H7 (cell line): ENCODE results near the gene ZNF860. TPM values are rescaled to one million over a fixed set of nuclear protein-coding genes. Genes with fewer than 3 reads are reported as not detected.
A peak's percentile ranks its signal among the peaks of the same experiment; 100 is the strongest.
"Not testable (repeated sequence)": the region's sequence is repeated elsewhere in the genome, so short reads cannot be mapped to it uniquely, and the experiment has no call there.

Source experiments
- DNase-seq: peaks from one replicate; pipeline ENCODE4 v3.0.0; 2012
- H3K27me3 ChIP-seq: 2 replicates; pipeline ENCODE4 v1.6.0; 2011; ENCODE audit warnings: mild to moderate bottlenecking, low read length; ENCODE audit not compliant: control insufficient read depth, insufficient read depth
- H3K36me3 ChIP-seq: replicated peaks from 2 replicates; pipeline ENCODE4 v1.5.1; 2011; ENCODE audit warnings: low read length; ENCODE audit not compliant: control insufficient read depth, insufficient read depth
- H3K4me3 ChIP-seq: 2 replicates; pipeline ENCODE4 v1.5.1; 2011; ENCODE audit warnings: low read depth, mild to moderate bottlenecking, control low read depth, low read length, moderate library complexity; ENCODE audit not compliant: insufficient read depth
- total RNA-seq: library from RNA; depleted of rRNA; stranded (reverse); fragments of >200 nt; shearing (Covaris generic); gene quantifications from 2 replicates; pipeline ENCODE4 v1.2.3, GENCODE V29; 2014

Gene ZNF860
- total RNA-seq, 1 experiment from 2014 or later = 1.5 TPM

DNA sequence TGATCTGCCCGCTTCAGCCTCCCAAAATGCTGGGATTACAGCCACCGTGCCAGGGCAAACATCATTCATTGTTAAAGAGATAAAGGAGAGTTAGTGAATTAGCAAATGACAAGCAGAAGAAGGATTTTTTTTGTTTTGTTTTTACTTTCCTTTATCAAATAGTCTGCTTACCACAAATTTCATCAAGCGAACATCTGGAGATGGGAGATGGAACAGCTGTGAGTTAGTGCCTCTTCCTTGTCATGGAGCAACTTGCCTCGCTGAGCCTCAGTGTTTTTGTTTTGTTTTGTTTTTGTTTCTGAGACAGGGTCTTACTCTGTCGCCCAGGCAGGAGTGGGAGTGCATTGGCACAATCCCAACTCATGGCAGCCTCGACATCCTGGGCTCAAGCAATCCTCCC, 15.9 kb downstream of the ZNF860 start:
- Histone ChIP-seq H3K36me3 (no peaks in the 10 kb centered on the region), H3K27me3 (no peaks in the 10 kb centered on the region), H3K4me3 (no peak overlapping the region)
- DNase-seq = no peak

DNA sequence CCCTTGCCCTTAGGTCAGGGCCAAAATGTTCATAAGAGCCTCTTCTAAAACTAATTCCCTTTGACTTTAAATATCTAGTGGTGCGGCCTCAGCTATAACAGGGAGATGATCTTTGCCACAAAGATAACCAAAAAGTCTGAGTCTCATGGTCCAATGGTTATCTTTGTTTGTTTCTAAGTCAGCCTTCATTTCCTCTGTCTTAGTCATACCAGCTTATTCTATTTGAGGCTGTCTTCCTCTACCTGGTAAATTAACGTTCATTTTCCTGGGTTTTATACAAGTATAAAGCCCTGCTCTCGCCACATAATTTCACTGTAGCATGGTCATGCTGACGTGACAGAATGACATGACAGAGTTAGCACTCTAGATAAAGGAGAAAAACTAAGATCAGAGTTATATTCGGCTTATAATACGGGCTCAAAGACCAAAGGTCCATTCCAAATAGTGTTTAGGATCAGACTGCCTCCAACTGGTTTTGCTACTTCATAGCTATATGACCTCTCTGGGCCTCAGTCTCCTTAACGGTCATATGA, 18.4 kb downstream of the ZNF860 start:
- DNase-seq = no peak
- H3K4me3 ChIP-seq = no peak overlapping the region
- no peaks in the 10 kb centered on the region for H3K27me3 ChIP-seq
- no peaks in the 10 kb centered on the region for H3K36me3 ChIP-seq

DNA sequence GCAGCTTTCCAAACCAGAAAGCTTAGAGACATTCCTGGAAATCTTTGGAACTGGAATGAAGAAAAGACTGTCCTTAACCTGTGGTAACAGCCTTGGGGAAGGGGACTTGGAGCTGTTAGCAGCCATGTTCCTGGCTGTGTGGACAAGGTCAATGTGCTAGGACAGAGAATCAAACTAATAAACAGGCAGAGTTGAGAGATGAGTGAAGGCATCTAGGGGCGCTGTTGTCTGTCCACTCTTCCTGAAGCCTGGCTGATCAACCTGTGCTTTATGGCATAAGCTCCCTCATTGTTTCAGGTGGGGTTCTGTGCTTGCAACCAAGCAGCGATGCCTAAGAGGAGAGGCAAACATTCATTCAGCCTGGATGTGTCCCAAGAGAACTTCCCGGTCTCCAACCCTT, 19.3 kb downstream of the ZNF860 start:
- no peaks in the 10 kb centered on the region for H3K36me3 ChIP-seq
- no peak for DNase-seq
- no peaks in the 10 kb centered on the region for H3K27me3 ChIP-seq
- H3K4me3 ChIP-seq = no peak overlapping the region

DNA sequence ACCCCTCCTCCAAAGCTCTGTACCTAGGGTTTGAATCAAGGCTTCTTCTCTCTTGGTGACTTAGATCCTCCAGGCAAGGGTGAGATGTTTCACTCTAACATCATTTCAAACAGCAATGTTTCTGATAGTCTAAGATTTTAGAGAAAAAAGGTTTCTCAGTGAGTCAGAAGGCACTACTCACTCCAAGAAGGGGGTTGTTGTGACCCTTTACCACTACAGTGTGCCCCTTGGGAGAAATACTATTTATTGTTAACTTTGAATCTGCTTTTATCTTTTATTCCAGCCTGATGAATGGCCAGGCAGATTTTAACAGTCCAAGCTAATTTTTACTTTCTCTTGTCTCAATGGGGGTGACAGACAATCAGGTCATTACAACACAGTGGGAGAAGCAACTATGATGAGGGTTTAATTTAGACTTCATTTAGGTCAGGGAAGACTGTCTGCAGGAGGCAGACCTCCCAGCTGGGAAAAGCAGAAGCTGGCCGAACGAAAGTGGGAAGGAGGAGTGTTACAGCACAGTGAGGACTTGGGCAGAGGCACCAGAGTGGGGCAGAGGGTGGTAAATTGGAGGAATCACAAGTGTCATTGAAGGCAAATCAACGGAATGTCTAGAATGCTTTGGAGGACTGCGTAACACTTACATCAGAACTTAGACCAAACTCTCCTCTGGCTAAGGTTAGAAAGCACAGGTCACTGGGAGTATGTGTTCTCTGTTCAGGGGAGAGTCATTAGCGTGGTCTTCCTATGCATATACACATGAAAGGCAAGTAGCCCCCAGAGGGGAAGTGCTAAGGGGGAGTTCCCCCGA, 21.2 kb downstream of the ZNF860 start:
- Histone ChIP-seq H3K36me3 (no peaks in the 10 kb centered on the region), H3K27me3 (no peaks in the 10 kb centered on the region), H3K4me3 (no peak overlapping the region)
- no peak for DNase-seq

DNA sequence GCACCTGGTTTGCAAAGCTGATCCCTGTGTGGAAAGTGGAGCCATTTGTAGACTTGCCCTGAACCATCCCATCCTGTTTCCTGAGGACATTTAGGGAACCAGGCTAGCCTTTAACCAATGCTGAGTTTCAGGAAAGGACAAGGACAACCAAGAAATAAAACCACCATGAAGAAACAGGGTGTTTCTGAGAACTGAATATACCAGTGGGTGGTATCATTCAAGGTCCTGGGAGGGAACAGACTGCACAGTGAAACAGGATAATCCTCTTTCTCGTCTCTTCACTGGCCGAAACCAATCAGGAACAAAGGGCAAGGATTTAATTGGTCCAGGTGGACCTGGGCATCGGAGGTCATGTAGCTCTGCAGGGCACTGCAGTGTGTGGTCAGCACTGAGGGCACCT, 21.8 kb downstream of the ZNF860 start:
- Histone ChIP-seq H3K27me3 (no peaks in the 10 kb centered on the region), H3K4me3 (no peak overlapping the region), H3K36me3 (no peaks in the 10 kb centered on the region)
- no peak for DNase-seq

DNA sequence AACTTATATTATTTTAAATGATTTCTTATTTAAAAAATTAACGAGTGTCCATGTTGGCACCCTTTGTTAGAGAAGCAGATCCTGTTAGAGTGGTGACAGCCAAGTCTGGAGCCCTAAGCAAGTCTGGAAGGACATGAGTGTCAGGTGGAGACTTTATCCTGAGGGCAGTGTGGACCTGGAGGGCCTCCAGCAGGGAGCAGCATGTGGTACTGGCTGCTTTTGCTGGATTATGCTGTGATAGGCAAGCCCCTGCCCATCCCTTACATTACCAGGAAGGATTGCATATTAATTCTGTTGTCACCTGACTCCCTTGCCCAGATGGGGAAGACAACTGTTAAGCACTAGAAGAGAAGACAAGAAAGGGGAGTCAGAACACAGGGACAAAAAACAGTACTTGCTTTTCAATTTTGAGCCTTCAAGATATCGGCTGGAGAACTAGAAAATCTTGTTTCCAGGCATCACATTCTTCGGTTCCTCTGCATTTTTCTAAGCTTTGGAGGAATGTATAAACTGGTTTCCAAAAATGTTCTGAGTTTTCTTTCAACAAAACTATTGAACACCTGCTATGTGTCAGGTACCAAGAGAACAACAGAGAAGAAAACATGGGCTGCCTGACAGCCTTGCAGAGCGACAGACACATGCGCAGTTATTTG, 22.7 kb downstream of the ZNF860 start:
- H3K36me3 ChIP-seq = no peaks in the 10 kb centered on the region
- no peak overlapping the region for H3K4me3 ChIP-seq
- no peak for DNase-seq
- no peaks in the 10 kb centered on the region for H3K27me3 ChIP-seq

DNA sequence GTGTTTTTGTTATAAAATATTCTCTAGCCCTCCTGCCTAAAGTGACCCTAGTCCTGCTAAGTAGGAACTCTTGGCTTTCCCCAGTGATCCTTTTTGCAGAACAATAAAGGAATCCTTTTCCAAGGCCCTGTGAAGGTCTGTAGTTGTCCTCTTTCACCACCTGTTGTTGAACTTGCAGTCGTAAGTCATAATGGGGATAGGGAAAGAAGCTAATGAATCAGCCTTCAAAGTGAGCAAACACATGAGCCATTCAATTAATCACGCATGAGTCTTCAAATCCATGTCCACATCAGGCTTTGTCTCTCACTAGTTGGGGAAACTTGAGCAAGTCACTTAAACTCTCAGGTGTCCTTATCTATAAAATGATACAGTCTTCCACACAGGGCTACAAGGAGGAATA, 27.6 kb downstream of the ZNF860 start:
- no peak for DNase-seq
- H3K27me3 ChIP-seq = no peaks in the 10 kb centered on the region
- H3K4me3 ChIP-seq = no peak overlapping the region
- no peaks in the 10 kb centered on the region for H3K36me3 ChIP-seq

DNA sequence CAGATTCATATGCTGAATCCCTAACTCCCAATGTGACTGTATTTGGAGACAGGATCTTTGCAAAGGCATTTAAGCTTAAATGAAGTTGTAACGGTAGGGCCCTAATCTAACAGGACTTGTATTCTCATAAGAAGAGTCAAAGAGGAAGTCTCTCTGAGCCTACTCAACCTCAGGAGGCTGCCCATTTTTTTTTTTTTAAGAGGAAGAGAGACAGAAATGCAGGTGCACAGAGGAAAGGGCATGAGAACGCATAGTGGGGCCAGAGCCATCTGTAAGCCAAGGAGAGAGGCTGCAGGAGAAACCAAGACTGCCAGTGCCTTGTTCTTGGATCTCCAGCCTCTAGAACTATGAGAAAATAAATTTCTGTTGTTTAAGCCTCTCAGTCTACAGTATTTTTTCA, 28.4 kb downstream of the ZNF860 start:
- H3K4me3 ChIP-seq = no peak overlapping the region
- H3K27me3 ChIP-seq = no peaks in the 10 kb centered on the region
- no peaks in the 10 kb centered on the region for H3K36me3 ChIP-seq
- no peak for DNase-seq

DNA sequence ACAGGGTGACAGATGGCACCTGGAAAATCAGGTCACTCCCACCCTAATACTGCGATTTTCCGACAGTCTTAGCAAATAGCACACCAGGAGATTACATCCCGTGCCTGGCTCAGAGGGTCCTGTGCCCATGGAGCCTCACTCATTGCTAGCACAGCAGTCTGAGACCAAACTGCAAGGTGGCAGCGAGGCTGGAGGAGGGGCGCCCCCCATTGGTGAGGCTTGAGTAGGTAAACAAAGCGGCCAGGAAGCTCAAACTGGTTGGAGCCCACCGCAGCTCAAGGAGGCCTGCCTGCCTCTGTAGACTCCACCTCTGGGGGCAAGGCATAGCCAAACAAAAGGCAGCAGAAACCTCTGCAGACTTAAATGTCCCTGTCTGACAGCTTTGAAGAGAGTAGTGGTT, 29.1 kb downstream of the ZNF860 start:
- not testable (repeated sequence) for H3K36me3 ChIP-seq, DNase-seq, H3K27me3 ChIP-seq, H3K4me3 ChIP-seq

DNA sequence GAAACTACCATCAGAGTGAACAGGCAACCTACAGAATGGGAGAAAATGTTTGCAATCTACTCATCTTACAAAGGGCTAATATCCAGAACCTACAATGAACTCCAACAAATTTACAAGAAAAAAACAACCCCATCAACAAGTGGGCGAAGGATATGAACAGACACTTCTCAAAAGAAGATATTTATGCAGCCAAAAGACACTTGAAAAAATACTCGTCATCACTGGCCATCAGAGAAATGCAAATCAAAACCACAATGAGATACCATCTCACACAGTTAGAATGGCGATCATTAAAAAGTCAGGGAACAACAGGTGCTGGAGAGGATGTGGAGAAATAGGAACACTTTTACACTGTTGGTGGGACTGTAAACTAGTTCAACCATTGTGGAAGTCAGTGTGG, 34.1 kb downstream of the ZNF860 start:
- DNase-seq, H3K4me3 ChIP-seq, H3K27me3 ChIP-seq, H3K36me3 ChIP-seq: not testable (repeated sequence)

DNA sequence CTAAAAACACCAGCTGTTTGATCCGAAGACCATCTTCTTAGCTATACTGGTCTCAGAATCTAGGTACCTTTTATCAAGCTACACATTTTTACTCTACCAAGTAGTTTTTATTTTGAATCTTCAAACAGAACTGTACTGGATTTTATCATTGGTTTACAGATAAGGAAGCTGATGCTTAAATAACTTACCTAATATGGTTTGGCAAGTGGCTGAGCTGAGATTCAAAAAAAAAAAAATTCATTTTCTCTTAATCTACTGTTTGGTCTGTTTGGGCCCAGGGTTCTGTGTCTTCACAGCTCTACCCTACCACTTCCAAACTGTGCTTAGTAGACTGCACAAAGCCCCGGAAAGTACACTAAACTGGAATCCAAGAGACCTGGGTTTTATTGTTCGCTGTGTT, 35.7 kb downstream of the ZNF860 start:
- no peaks in the 10 kb centered on the region for H3K36me3 ChIP-seq
- H3K27me3 ChIP-seq = no peaks in the 10 kb centered on the region
- no peak overlapping the region for H3K4me3 ChIP-seq
- no peak for DNase-seq

DNA sequence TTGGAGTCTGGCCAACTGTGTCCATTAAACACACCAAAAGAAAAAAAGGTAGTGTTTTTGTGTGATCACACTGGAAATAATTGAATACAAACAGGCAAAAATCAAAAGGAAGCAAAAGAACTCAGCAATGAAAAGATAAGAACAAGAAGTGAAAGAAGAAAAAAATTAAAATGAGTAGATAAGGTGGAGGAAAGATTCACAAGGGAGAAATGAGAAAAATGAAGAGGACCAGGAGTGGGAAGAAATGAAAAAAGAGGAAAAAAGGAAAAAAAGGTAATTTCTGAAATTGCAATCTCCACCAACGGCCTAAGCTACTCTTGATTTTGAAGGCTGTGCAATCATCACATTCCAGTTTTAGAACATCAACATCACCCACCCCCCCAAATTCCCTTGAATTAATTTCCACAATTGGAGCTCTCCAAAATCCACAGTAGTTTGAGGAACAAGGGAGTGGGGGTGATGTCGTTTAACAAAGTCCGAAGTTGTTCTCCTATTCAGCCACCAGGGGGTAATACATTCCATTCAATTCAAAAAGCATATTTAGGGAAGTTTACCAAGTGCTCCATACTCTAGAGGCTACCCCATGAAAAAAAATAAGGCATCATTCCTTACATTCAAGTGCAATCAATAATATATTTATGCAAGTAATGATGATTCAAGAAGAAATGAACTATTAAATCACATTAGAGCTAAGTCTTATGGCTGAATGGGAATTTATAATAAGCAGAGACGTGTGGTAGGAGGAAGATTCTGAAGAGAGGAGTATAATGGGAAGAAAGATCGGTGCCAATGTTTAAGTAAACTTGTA, 37.4 kb downstream of the ZNF860 start:
- no peak overlapping the region for H3K4me3 ChIP-seq
- no peaks in the 10 kb centered on the region for H3K36me3 ChIP-seq
- DNase-seq = peak; percentile 60
- H3K27me3 ChIP-seq = no peaks in the 10 kb centered on the region

DNA sequence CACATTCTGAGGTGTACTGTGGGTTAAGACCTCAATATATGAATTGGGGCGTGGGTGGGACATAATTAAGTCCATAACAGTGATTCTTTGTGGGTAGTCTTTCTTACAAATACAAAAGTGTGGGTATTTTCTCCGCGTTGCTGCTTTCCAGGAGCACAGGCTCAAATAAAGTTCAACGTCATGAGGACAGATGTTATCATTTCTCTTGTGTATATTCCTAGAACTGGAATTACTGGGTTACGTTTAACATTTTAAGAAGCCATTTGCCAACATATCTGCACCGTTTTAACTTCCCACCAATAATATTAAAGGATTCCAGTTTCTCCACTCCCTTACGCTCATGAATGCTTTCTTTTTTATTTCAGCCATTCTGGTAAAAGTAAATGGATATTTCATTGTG, 39.6 kb downstream of the ZNF860 start:
- H3K4me3 ChIP-seq = no peak overlapping the region
- H3K36me3 ChIP-seq = no peaks in the 10 kb centered on the region
- DNase-seq = no peak
- no peaks in the 10 kb centered on the region for H3K27me3 ChIP-seq

DNA sequence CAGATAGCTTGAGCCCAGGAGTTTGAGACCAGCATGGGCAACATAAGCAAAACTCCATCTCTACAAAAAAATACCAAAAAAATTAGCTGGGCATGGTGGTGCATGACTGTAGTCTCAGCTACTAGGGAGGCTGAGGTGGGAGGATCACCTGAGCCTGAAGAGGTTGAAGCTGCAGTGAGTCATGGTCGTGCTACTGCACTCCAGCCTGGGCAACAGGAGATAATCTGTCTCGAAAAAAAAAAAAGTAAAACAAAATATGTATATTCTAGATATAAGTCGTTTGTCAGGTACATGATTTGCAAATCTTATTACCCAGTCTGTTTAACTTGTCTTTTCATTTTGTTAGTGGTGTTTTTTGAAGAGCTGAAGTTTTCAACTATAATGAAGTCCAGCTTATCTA, 40.2 kb downstream of the ZNF860 start:
- H3K36me3 ChIP-seq = no peaks in the 10 kb centered on the region
- DNase-seq = no peak
- no peak overlapping the region for H3K4me3 ChIP-seq
- no peaks in the 10 kb centered on the region for H3K27me3 ChIP-seq

DNA sequence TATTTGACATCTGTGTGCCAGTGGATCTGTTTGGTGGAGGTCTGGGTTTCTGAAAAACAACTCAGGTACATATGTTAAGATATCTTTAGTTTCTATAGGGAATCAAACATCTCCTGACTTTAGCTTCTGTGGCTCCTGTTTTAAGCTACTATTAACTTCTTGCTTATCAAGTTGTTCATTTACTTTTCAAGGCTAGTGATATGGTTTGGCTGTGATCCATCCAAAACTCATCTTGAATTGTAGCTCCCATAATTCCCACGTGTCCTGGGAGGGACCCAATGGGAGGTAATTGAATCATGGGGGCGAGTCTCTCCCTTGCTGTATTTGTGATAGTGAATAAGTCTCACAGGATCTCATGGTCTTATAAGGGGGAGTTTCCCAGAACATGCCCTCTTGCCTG, 41.4 kb downstream of the ZNF860 start:
- no peaks in the 10 kb centered on the region for H3K36me3 ChIP-seq
- DNase-seq = no peak
- no peak overlapping the region for H3K4me3 ChIP-seq
- no peaks in the 10 kb centered on the region for H3K27me3 ChIP-seq
